GM12878 (cell line): ENCODE measurements around the gene ZNF512B.

Source experiments
- ATF7 ChIP-seq: fragments of 450-650 bp; IDR thresholded peaks from 2 replicates; pipeline ENCODE4 v1.6.1; 2016; ENCODE audit warnings: low read depth, mild to moderate bottlenecking
- EED ChIP-seq: sonication (generic); IDR thresholded peaks from 2 replicates; pipeline ENCODE4 v1.6.1; 2016; ENCODE audit warnings: antibody characterized with exemption, low read depth
- POLR2A ChIP-seq: IDR thresholded peaks from 2 replicates; pipeline ENCODE4 v1.6.1; 2011; ENCODE audit warnings: low read depth, mild to moderate bottlenecking, low read length
- POLR2AphosphoS5 ChIP-seq: IDR thresholded peaks from 2 replicates; pipeline ENCODE4 v1.6.1; 2011; ENCODE audit warnings: mild to moderate bottlenecking, low read length, inconsistent platforms
- TARDBP ChIP-seq: IDR thresholded peaks from 2 replicates; pipeline ENCODE4 v1.6.1; 2016; ENCODE audit warnings: borderline replicate concordance
- ZNF217 ChIP-seq: fragments of 450-650 bp; IDR thresholded peaks from 2 replicates; pipeline ENCODE4 v1.6.1; 2017; ENCODE audit warnings: antibody characterized with exemption, mild to moderate bottlenecking
- ZSCAN29 ChIP-seq: fragments of 450-650 bp; IDR thresholded peaks from 2 replicates; pipeline ENCODE4 v1.6.1; 2017; ENCODE audit warnings: mild to moderate bottlenecking, moderate library complexity
- TF ChIP-seq, protein P1 (sequence below): fragments of 450-650 bp; IDR thresholded peaks from 2 replicates; pipeline ENCODE4 v1.6.1; 2017; ENCODE audit warnings: low read depth, mild to moderate bottlenecking, moderate library complexity
- TF ChIP-seq, protein P2 (sequence below): fragments of 450-650 bp; IDR thresholded peaks from 2 replicates; pipeline ENCODE4 v1.6.1; 2016; ENCODE audit warnings: mild to moderate bottlenecking, moderate library complexity, borderline replicate concordance
- TF ChIP-seq, protein P3 (sequence below), 3 experiments: IDR thresholded peaks in 2 of 3; conservative IDR thresholded peaks in 1 of 3; 2 replicates each; pipeline ENCODE4 v1.5.1; 2011; ENCODE audit warnings: low read depth in 3 of 3, low read length in 3 of 3, mild to moderate bottlenecking in 3 of 3, control low read depth in 2 of 3, moderate library complexity in 2 of 3, inconsistent platforms in 1 of 3, mixed read lengths in 1 of 3; ENCODE audit not compliant: control insufficient read depth in 2 of 3, insufficient read depth in 1 of 3; ENCODE audit errors: extremely low read depth in 1 of 3
- TF ChIP-seq, protein P4 (sequence below): fragments of 450-650 bp; IDR thresholded peaks from 2 replicates; pipeline ENCODE4 v1.6.1; 2016; ENCODE audit warnings: mild to moderate bottlenecking

DNA sequence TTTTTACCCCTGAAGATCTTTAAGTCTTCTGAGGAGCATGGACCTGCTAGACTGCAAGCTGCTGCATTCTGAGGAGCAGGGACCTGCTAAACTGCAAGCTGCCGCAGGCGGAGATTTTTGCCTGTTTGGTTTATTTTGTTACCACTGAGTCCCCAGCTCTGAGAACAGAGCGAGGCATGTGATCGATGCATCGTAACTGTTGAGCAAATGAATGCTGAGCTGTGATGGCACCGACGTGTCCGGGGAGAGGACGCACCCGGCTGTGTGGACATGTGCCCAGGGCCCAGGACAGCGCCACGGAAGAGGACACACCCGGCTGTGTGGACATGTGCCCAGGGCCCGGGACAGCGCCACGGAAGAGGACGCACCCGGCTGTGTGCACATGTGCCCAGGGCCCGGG is 50.6 kb downstream of the ZNF512B start:
- TF ChIP-seq TARDBP (no peak), EED (no peak), POLR2AphosphoS5 (no peak), ZSCAN29 (no peak), ZNF217 (no peak), POLR2A (no peak; the same call in 1 of the 2 replicates), ATF7 (no peak)
- TF ChIP-seq, protein P1, sequence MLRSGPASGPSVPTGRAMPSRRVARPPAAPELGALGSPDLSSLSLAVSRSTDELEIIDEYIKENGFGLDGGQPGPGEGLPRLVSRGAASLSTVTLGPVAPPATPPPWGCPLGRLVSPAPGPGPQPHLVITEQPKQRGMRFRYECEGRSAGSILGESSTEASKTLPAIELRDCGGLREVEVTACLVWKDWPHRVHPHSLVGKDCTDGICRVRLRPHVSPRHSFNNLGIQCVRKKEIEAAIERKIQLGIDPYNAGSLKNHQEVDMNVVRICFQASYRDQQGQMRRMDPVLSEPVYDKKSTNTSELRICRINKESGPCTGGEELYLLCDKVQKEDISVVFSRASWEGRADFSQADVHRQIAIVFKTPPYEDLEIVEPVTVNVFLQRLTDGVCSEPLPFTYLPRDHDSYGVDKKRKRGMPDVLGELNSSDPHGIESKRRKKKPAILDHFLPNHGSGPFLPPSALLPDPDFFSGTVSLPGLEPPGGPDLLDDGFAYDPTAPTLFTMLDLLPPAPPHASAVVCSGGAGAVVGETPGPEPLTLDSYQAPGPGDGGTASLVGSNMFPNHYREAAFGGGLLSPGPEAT, result no peak
- TF ChIP-seq, protein P2, sequence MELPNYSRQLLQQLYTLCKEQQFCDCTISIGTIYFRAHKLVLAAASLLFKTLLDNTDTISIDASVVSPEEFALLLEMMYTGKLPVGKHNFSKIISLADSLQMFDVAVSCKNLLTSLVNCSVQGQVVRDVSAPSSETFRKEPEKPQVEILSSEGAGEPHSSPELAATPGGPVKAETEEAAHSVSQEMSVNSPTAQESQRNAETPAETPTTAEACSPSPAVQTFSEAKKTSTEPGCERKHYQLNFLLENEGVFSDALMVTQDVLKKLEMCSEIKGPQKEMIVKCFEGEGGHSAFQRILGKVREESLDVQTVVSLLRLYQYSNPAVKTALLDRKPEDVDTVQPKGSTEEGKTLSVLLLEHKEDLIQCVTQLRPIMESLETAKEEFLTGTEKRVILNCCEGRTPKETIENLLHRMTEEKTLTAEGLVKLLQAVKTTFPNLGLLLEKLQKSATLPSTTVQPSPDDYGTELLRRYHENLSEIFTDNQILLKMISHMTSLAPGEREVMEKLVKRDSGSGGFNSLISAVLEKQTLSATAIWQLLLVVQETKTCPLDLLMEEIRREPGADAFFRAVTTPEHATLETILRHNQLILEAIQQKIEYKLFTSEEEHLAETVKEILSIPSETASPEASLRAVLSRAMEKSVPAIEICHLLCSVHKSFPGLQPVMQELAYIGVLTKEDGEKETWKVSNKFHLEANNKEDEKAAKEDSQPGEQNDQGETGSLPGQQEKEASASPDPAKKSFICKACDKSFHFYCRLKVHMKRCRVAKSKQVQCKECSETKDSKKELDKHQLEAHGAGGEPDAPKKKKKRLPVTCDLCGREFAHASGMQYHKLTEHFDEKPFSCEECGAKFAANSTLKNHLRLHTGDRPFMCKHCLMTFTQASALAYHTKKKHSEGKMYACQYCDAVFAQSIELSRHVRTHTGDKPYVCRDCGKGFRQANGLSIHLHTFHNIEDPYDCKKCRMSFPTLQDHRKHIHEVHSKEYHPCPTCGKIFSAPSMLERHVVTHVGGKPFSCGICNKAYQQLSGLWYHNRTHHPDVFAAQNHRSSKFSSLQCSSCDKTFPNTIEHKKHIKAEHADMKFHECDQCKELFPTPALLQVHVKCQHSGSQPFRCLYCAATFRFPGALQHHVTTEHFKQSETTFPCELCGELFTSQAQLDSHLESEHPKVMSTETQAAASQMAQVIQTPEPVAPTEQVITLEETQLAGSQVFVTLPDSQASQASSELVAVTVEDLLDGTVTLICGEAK, result no peak
- TF ChIP-seq, protein P3, sequence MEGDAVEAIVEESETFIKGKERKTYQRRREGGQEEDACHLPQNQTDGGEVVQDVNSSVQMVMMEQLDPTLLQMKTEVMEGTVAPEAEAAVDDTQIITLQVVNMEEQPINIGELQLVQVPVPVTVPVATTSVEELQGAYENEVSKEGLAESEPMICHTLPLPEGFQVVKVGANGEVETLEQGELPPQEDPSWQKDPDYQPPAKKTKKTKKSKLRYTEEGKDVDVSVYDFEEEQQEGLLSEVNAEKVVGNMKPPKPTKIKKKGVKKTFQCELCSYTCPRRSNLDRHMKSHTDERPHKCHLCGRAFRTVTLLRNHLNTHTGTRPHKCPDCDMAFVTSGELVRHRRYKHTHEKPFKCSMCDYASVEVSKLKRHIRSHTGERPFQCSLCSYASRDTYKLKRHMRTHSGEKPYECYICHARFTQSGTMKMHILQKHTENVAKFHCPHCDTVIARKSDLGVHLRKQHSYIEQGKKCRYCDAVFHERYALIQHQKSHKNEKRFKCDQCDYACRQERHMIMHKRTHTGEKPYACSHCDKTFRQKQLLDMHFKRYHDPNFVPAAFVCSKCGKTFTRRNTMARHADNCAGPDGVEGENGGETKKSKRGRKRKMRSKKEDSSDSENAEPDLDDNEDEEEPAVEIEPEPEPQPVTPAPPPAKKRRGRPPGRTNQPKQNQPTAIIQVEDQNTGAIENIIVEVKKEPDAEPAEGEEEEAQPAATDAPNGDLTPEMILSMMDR (IDR thresholded peaks at IDR 0.05 in 2 of 3, conservative IDR thresholded peaks at IDR 0.05 in 1 of 3; ENCODE audit: control insufficient read depth in 2 of 3, extremely low read depth in 1 of 3, insufficient read depth in 1 of 3, low read depth in 3 of 3, low read length in 3 of 3), result no peak
- TF ChIP-seq, protein P4, sequence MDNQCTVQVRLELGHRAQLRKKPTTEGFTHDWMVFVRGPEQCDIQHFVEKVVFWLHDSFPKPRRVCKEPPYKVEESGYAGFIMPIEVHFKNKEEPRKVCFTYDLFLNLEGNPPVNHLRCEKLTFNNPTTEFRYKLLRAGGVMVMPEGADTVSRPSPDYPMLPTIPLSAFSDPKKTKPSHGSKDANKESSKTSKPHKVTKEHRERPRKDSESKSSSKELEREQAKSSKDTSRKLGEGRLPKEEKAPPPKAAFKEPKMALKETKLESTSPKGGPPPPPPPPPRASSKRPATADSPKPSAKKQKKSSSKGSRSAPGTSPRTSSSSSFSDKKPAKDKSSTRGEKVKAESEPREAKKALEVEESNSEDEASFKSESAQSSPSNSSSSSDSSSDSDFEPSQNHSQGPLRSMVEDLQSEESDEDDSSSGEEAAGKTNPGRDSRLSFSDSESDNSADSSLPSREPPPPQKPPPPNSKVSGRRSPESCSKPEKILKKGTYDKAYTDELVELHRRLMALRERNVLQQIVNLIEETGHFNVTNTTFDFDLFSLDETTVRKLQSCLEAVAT, result no peak
